ENCODE measurements around the gene GPRIN2. TPM values are rescaled to one million over a fixed set of nuclear protein-coding genes. Genes with fewer than 3 reads are reported as not detected.

GPRIN2 gene
- polyA plus RNA-seq, 1 donor from 2014 or later: 7.1 TPM

GRCh38 chr10:46528675-46529615, 27.5 kb downstream of the GPRIN2 start:
- H3K36me3 ChIP-seq (ENCODE audit: insufficient read depth, low read length): no peaks in the 10 kb centered on the region
- H2AFZ ChIP-seq (ENCODE audit: low read depth, low read length): no peak overlapping the region
- no peak overlapping the region for H3K4me2 ChIP-seq (ENCODE audit: low read length)
- no peaks in the 10 kb centered on the region for H4K20me1 ChIP-seq (ENCODE audit: insufficient read depth)
- TF ChIP-seq MXI1 (conservative IDR thresholded peaks at IDR 0.05; ENCODE audit: poor library complexity, severe bottlenecking): no peak
- no peak for TF ChIP-seq EP300 (conservative IDR thresholded peaks at IDR 0.05; ENCODE audit: poor library complexity, severe bottlenecking)
- no peak for TF ChIP-seq REST (IDR thresholded peaks at IDR 0.05; ENCODE audit: borderline replicate concordance)
- no peak for TF ChIP-seq POLR2AphosphoS5 (IDR thresholded peaks at IDR 0.05)
- TF ChIP-seq EZH2 (IDR thresholded peaks at IDR 0.05; ENCODE audit: borderline replicate concordance, insufficient read depth, low read length, poor library complexity, severe bottlenecking): no peak
- no peak for TF ChIP-seq CTCF (IDR thresholded peaks at IDR 0.05; ENCODE audit: poor library complexity, severe bottlenecking)
- TF ChIP-seq RAD21 (conservative IDR thresholded peaks at IDR 0.05): no peak
- no peak for TF ChIP-seq SMC3 (conservative IDR thresholded peaks at IDR 0.05; ENCODE audit: poor library complexity)
- TF ChIP-seq TAF1 (IDR thresholded peaks at IDR 0.05; ENCODE audit: low read depth): no peak
- no peaks in the 10 kb centered on the region for H3K9me3 ChIP-seq (ENCODE audit: low read length)
- no peaks in the 10 kb centered on the region for H3K27me3 ChIP-seq (ENCODE audit: insufficient read depth, low read depth, low read length)
- H3K9ac ChIP-seq (ENCODE audit: low read length): no peak overlapping the region
- H3K9me2 ChIP-seq (ENCODE audit: insufficient read depth, low read length): no peaks in the 10 kb centered on the region
- no peak overlapping the region for H3K27ac ChIP-seq (ENCODE audit: low read length)
- no peak overlapping the region for H3K4me3 ChIP-seq (ENCODE audit: low read length)
- H3F3A ChIP-seq (ENCODE audit: insufficient read depth, low read length, poor library complexity, severe bottlenecking): no peaks in the 10 kb centered on the region
- no peaks in the 10 kb centered on the region for H3K79me2 ChIP-seq (replicated peaks; ENCODE audit: insufficient read depth, low read length)

GRCh38 chr10:46528171-46528671, 28.2 kb downstream of the GPRIN2 start:
- Histone ChIP-seq H3K79me2 (replicated peaks; ENCODE audit: insufficient read depth, low read length) (no peaks in the 10 kb centered on the region), H3F3A (ENCODE audit: insufficient read depth, low read length, poor library complexity, severe bottlenecking) (no peaks in the 10 kb centered on the region), H3K9me3 (ENCODE audit: low read length) (no peaks in the 10 kb centered on the region), H2AFZ (ENCODE audit: low read depth, low read length) (no peak overlapping the region), H3K27me3 (ENCODE audit: insufficient read depth, low read depth, low read length) (no peaks in the 10 kb centered on the region), H3K9ac (ENCODE audit: low read length) (no peak overlapping the region), H3K27ac (ENCODE audit: low read length) (no peak overlapping the region), H3K9me2 (ENCODE audit: insufficient read depth, low read length) (no peaks in the 10 kb centered on the region), H4K20me1 (ENCODE audit: insufficient read depth) (no peaks in the 10 kb centered on the region), H3K4me3 (ENCODE audit: low read length) (no peak overlapping the region), H3K36me3 (ENCODE audit: insufficient read depth, low read length) (no peaks in the 10 kb centered on the region), H3K4me2 (ENCODE audit: low read length) (no peak overlapping the region)
- TF ChIP-seq SMC3 (conservative IDR thresholded peaks at IDR 0.05; ENCODE audit: poor library complexity): no peak
- no peak for TF ChIP-seq TAF1 (IDR thresholded peaks at IDR 0.05; ENCODE audit: low read depth)
- TF ChIP-seq EP300 (conservative IDR thresholded peaks at IDR 0.05; ENCODE audit: poor library complexity, severe bottlenecking): no peak
- no peak for TF ChIP-seq EZH2 (IDR thresholded peaks at IDR 0.05; ENCODE audit: borderline replicate concordance, insufficient read depth, low read length, poor library complexity, severe bottlenecking)
- TF ChIP-seq CTCF (IDR thresholded peaks at IDR 0.05; ENCODE audit: poor library complexity, severe bottlenecking): no peak
- no peak for TF ChIP-seq MXI1 (conservative IDR thresholded peaks at IDR 0.05; ENCODE audit: poor library complexity, severe bottlenecking)
- TF ChIP-seq POLR2AphosphoS5 (IDR thresholded peaks at IDR 0.05): no peak

All from neural cell (in vitro differentiated cells).